HepG2 (cell line): ENCODE data around the gene DYNLL2. TPM values are rescaled to one million over a fixed set of nuclear protein-coding genes. Genes with fewer than 3 reads are reported as not detected.

ENCODE experiments used
- ATAC-seq: fragments of 200-7000 bp; cut with Tn5 transposase; 3 replicates; pipeline ENCODE4 v1.9.1; 2020; ENCODE audit warnings: mild to moderate bottlenecking, moderate library complexity
- BruUV-seq: library from RNA; stranded (reverse); fragments of 400-500 nt; replicated peaks from 2 replicates; lab custom pipeline; 2021; lab: Mats Ljungman, UMichigan
- CTCF ChIA-PET: fragments of 300-600 bp; formaldehyde crosslinking; extraction: SDS; loops from one replicate; lab custom pipeline; 2021; ENCODE audit warnings: low total read pairs, inconsistent platforms, low intra/inter-chr PET ratio; lab: Yijun Ruan, JAX
- POLR2A ChIA-PET: fragments of 350-600 bp; sonication (Branson Sonifier 250); formaldehyde crosslinking; loops from one replicate; lab custom pipeline; 2020; ENCODE audit warnings: antibody characterized with exemption, inconsistent platforms; lab: Yijun Ruan, JAX
- DNase-seq: peaks from one replicate; pipeline ENCODE4 v3.0.0-alpha.2; 2015; ENCODE audit warnings: low spot score
- FAIRE-seq: peaks from 3 replicates; lab custom pipeline; 2011; peaks lifted over from hg19 to GRCh38; lab: Jason Lieb, UNC
- H2AFZ ChIP-seq: one replicate; pipeline ENCODE4 v1.6.1; 2011; ENCODE audit warnings: low read length, inconsistent platforms
- H3K27ac ChIP-seq: fragments of 300-600 bp; 3 replicates; pipeline ENCODE4 v1.8.0; 2011; ENCODE audit warnings: mixed run types, mild to moderate bottlenecking, mixed read lengths, low read length, inconsistent platforms; ENCODE audit not compliant: insufficient read depth; ENCODE audit errors: extremely low read length
- H3K27me3 ChIP-seq, 2 experiments: fragments of 200-600 bp in 1 of 2; 2 replicates in 1 of 2; 3 replicates in 1 of 2; pipeline versions ENCODE4 v1.6.0 to v1.8.0; 2011; ENCODE audit warnings: low read length in 2 of 2, mild to moderate bottlenecking in 2 of 2, moderate library complexity in 2 of 2, inconsistent platforms in 1 of 2; ENCODE audit not compliant: insufficient read depth in 2 of 2, control insufficient read depth in 1 of 2
- H3K36me3 ChIP-seq, 2 experiments: fragments of 200-600 bp in 1 of 2; replicated peaks in 1 of 2; 2 replicates in 1 of 2; 3 replicates in 1 of 2; pipeline versions ENCODE4 v1.5.1 to v1.8.0; 2011; ENCODE audit warnings: low read length in 2 of 2, inconsistent platforms in 1 of 2; ENCODE audit not compliant: insufficient read depth in 2 of 2, control insufficient read depth in 1 of 2
- H3K4me1 ChIP-seq: 2 replicates; pipeline ENCODE4 v1.5.1; 2012; ENCODE audit warnings: low read length, inconsistent platforms; ENCODE audit not compliant: insufficient read depth
- H3K4me2 ChIP-seq: 2 replicates; pipeline ENCODE4 v1.6.0; 2011; ENCODE audit warnings: low read depth, low read length, inconsistent platforms
- H3K4me3 ChIP-seq, 3 experiments: fragments of 200-600 bp in 1 of 3; sonication (generic), shearing (Covaris generic) in 1 of 3; replicated peaks in 1 of 3; 2 replicates each; pipeline ENCODE4 v1.5.1; 2011 to 2016; ENCODE audit warnings: low read length in 3 of 3, inconsistent platforms in 2 of 3, low read depth in 2 of 3, mild to moderate bottlenecking in 2 of 3, control low read depth in 1 of 3, mixed read lengths in 1 of 3; ENCODE audit not compliant: insufficient read depth in 1 of 3
- H3K79me2 ChIP-seq: one replicate; pipeline ENCODE4 v1.6.1; 2011; ENCODE audit warnings: low read length, inconsistent platforms; ENCODE audit not compliant: insufficient read depth
- H3K9ac ChIP-seq: 2 replicates; pipeline ENCODE4 v1.6.0; 2011; ENCODE audit warnings: mild to moderate bottlenecking, low read depth, low read length, inconsistent platforms; ENCODE audit not compliant: insufficient read depth
- H3K9me3 ChIP-seq: 2 replicates; pipeline ENCODE4 v1.5.1; 2012; ENCODE audit warnings: mild to moderate bottlenecking, low read length
- H4K20me1 ChIP-seq: 2 replicates; pipeline ENCODE4 v1.6.0; 2011; ENCODE audit warnings: inconsistent platforms, mild to moderate bottlenecking, low read length, moderate library complexity; ENCODE audit not compliant: insufficient read depth
- HMGA1 ChIP-seq: sonication (generic); formaldehyde crosslinking; conservative IDR thresholded peaks from 2 replicates; pipeline ENCODE4 v1.4.0; 2020; ENCODE audit warnings: missing genetic modification reagents
- HNF4G ChIP-seq, 2 experiments: sonication (generic) in 1 of 2; formaldehyde crosslinking in 1 of 2; IDR thresholded peaks; 2 replicates each; pipeline versions ENCODE4 v1.4.0 to v1.6.1; 2011 to 2020; ENCODE audit warnings: borderline replicate concordance in 2 of 2, low read depth in 2 of 2, mild to moderate bottlenecking in 2 of 2, low read length in 1 of 2, missing genetic modification reagents in 1 of 2, moderate library complexity in 1 of 2
- NR2C2 ChIP-seq: sonication (generic); formaldehyde crosslinking; IDR thresholded peaks from 2 replicates; pipeline ENCODE4 v1.4.0; 2020; ENCODE audit warnings: missing genetic modification reagents, mild to moderate bottlenecking, moderate library complexity, borderline replicate concordance
- RFX3 ChIP-seq: IDR thresholded peaks from 2 replicates; pipeline ENCODE4 v1.6.1; 2016; ENCODE audit warnings: missing biosample characterization, missing genetic modification reagents
- SIX4 ChIP-seq: sonication (generic); formaldehyde crosslinking; IDR thresholded peaks from 2 replicates; pipeline ENCODE4 v1.4.0; 2020; ENCODE audit warnings: missing genetic modification reagents
- YEATS2 ChIP-seq: sonication (generic); formaldehyde crosslinking; IDR thresholded peaks from 2 replicates; pipeline ENCODE4 v1.4.0; 2020; ENCODE audit warnings: missing genetic modification reagents, borderline replicate concordance
- ZNF33B ChIP-seq: sonication (generic); formaldehyde crosslinking; IDR thresholded peaks from 2 replicates; pipeline ENCODE4 v1.5.1; 2020; ENCODE audit warnings: mild to moderate bottlenecking, missing genetic modification reagents
- ZNF382 ChIP-seq: sonication (generic); formaldehyde crosslinking; IDR thresholded peaks from 2 replicates; pipeline ENCODE4 v1.5.0; 2020; ENCODE audit warnings: missing genetic modification reagents, mild to moderate bottlenecking, borderline replicate concordance
- ZNF598 ChIP-seq: sonication (generic); formaldehyde crosslinking; IDR thresholded peaks from 2 replicates; pipeline ENCODE4 v1.5.1; 2020; ENCODE audit warnings: mild to moderate bottlenecking, missing genetic modification reagents, borderline replicate concordance
- ZNF713 ChIP-seq: sonication (generic); formaldehyde crosslinking; IDR thresholded peaks from 2 replicates; pipeline ENCODE4 v1.4.0; 2020; ENCODE audit warnings: mild to moderate bottlenecking, missing genetic modification reagents
- WGBS: methylation state at CpG from one replicate; pipeline ENCODE4 v1.1.6; 2017; ENCODE audit warnings: low lambda C conversion rate; 5-methylcytosine and 5-hydroxymethylcytosine counted together
- in situ Hi-C: cut with HindIII; loops from 2 replicates; pipeline ENCODE4 v1.10.0; 2017; ENCODE audit warnings: low pct_unique_long_range_greater_than_20kb; ENCODE audit not compliant: extremely low pct_ligation_motif_present
- intact Hi-C: fragments of 100-400 bp; cut with micrococcal nuclease; formaldehyde crosslinking; loops from one replicate; pipeline ENCODE4 v1.10.0; 2022; ENCODE audit not compliant: unreplicated experiment
- polyA plus RNA-seq, 8 experiments: library from polyadenylated mRNA; depleted of rRNA in 3 of 8; stranded (reverse) in 7 of 8; unstranded in 1 of 8; fragments of >200 nt; fragmentation: Illumina TruSeq in 4 of 8; extraction: Trizol in 4 of 8; gene quantifications; 2 replicates each; pipeline versions ENCODE4 v1.2.1 to v1.2.3, GENCODE V29; 2011 to 2016; ENCODE audit warnings: low read depth in 4 of 8, missing spikeins in 1 of 8, mixed read lengths in 1 of 8; ENCODE audit not compliant: insufficient read depth in 1 of 8
- total RNA-seq, 5 experiments: library from RNA; depleted of rRNA; stranded (reverse); fragments of >200 nt; fragmentation: Illumina TruSeq; extraction: Trizol; gene quantifications; 2 replicates each; pipeline ENCODE4 v1.2.3, GENCODE V29; 2016; ENCODE audit warnings: low read depth in 1 of 5
- TF ChIP-seq, protein P1 (sequence below): sonication (generic); formaldehyde crosslinking; IDR thresholded peaks from one replicate; pipeline ENCODE4 v1.5.1; 2020; ENCODE audit warnings: mild to moderate bottlenecking, missing genetic modification reagents; ENCODE audit errors: not compliant biosample characterization
- TF ChIP-seq, protein P2 (sequence below): sonication (generic); formaldehyde crosslinking; IDR thresholded peaks from 2 replicates; pipeline ENCODE4 v1.5.1; 2020; ENCODE audit warnings: missing genetic modification reagents, mild to moderate bottlenecking, borderline replicate concordance

The DYNLL2 gene
- total and polyA plus RNA-seq, 2 of the 13 experiments (the other 11 are each of a cell fraction or from before 2014, with no cell fraction given): 9.5 to 29.0 TPM

DNA sequence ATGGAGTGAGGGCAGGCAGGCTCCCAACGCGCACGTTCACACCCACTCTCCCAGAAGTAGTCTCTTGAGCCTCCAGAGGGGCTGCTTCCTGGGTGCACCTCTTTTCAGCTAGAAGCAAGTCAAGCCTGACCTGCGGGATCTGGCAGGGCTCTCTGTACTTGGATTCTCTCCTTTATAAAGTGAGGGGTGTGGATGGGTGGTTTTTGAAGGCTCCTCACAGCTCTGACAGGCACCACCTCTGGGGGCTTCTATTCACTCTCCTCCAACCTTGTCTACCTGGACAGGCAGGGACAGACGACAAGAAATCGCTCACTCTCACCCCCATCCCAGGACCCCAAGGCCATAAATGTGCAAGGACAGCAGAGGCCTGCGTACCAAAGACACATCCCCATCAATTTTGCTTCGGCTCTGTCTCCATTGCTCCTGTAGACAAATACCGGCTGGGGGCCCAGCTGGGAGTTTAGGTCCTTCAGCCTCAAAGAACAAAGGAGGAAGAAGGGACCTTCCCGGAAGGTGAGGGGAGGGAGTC, 814 bp upstream of the DYNLL2 start:
- Histone ChIP-seq H3K4me3 (peak overlapping the region; percentile 60 to 71 (median 61)), H3K4me2 (peak overlapping the region; percentile 99), H3K27me3 (peaks cover 0 to 19% of the 10 kb centered on the region in 2 experiments; a peak in 3 of 5 replicates), H3K27ac (no peak overlapping the region), H4K20me1 (peaks cover 32% of the 10 kb centered on the region), H3K9me3 (no peaks in the 10 kb centered on the region), H3K36me3 (peaks cover 9 to 25% of the 10 kb centered on the region in 2 experiments), H3K4me1 (peaks cover 44% of the 10 kb centered on the region), H3K79me2 (peaks cover 40% of the 10 kb centered on the region), H2AFZ (peak overlapping the region; percentile 79), H3K9ac (peak overlapping the region; percentile 67)
- in situ Hi-C loops (no loop called here), intact Hi-C loops (no loop called here)
- ChIA-PET CTCF (no interaction called here), POLR2A (interaction anchor here (0.6 to 2.8 kb wide), 33 partner anchors 13 to 1169 kb away, joined by 3 to 56 read pairs (median 4); partner anchors contain the start of genes MKS1, MRPS23, SRSF1 and TRIM25)
- no peak for DNase-seq
- ATAC-seq: peak; percentile 4; the same call in 2 of the 3 replicates
- FAIRE-seq: no peak
- WGBS: 37% methylated on average over 9 of the region's 10 CpGs
- BruUV-seq: no TSS peak
- TF ChIP-seq ZNF382 (CRISPR knock-in tag): no peak
- TF ChIP-seq RFX3 (CRISPR knock-in tag): no peak
- TF ChIP-seq ZNF33B (CRISPR knock-in tag): no peak
- TF ChIP-seq SIX4 (CRISPR knock-in tag): no peak
- TF ChIP-seq, protein P1, sequence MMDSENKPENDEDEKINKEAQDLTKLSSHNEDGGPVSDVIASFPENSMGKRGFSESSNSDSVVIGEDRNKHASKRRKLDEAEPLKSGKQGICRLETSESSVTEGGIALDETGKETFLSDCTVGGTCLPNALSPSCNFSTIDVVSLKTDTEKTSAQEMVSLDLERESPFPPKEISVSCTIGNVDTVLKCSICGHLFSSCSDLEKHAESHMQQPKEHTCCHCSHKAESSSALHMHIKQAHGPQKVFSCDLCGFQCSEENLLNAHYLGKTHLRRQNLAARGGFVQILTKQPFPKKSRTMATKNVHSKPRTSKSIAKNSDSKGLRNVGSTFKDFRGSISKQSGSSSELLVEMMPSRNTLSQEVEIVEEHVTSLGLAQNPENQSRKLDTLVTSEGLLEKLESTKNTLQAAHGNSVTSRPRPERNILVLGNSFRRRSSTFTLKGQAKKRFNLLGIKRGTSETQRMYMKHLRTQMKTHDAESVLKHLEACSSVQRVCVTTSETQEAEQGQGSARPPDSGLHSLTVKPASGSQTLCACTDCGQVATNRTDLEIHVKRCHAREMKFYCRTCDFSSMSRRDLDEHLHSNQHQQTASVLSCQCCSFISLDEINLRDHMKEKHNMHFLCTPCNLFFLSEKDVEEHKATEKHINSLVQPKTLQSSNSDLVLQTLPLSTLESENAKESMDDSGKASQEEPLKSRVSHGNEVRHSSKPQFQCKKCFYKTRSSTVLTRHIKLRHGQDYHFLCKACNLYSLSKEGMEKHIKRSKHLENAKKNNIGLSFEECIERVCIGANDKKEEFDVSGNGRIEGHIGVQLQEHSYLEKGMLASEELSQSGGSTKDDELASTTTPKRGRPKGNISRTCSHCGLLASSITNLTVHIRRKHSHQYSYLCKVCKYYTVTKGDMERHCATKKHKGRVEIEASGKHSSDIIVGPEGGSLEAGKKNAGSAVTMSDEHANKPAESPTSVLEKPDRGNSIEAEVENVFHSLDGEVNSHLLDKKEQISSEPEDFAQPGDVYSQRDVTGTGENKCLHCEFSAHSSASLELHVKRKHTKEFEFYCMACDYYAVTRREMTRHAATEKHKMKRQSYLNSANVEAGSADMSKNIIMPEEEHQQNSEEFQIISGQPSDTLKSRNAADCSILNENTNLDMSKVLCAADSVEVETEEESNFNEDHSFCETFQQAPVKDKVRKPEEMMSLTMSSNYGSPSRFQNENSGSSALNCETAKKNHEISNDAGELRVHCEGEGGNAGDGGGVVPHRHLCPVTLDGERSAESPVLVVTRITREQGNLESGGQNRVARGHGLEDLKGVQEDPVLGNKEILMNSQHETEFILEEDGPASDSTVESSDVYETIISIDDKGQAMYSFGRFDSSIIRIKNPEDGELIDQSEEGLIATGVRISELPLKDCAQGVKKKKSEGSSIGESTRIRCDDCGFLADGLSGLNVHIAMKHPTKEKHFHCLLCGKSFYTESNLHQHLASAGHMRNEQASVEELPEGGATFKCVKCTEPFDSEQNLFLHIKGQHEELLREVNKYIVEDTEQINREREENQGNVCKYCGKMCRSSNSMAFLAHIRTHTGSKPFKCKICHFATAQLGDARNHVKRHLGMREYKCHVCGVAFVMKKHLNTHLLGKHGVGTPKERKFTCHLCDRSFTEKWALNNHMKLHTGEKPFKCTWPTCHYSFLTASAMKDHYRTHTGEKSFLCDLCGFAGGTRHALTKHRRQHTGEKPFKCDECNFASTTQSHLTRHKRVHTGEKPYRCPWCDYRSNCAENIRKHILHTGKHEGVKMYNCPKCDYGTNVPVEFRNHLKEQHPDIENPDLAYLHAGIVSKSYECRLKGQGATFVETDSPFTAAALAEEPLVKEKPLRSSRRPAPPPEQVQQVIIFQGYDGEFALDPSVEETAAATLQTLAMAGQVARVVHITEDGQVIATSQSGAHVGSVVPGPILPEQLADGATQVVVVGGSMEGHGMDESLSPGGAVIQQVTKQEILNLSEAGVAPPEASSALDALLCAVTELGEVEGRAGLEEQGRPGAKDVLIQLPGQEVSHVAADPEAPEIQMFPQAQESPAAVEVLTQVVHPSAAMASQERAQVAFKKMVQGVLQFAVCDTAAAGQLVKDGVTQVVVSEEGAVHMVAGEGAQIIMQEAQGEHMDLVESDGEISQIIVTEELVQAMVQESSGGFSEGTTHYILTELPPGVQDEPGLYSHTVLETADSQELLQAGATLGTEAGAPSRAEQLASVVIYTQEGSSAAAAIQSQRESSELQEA (CRISPR knock-in tag): no peak
- TF ChIP-seq ZNF713 (CRISPR knock-in tag): no peak
- no peak for TF ChIP-seq NR2C2 (CRISPR knock-in tag)
- no peak for TF ChIP-seq HMGA1 (CRISPR knock-in tag)
- no peak for TF ChIP-seq HNF4G (IDR thresholded peaks at IDR 0.05; ENCODE audit: borderline replicate concordance, low read depth, low read length)
- TF ChIP-seq HNF4G (CRISPR knock-in tag; IDR thresholded peaks at IDR 0.05; ENCODE audit: borderline replicate concordance, low read depth): no peak
- peak; percentile 26; the same call in 1 of the 2 replicates for TF ChIP-seq ZNF598 (CRISPR knock-in tag)
- TF ChIP-seq, protein P2, sequence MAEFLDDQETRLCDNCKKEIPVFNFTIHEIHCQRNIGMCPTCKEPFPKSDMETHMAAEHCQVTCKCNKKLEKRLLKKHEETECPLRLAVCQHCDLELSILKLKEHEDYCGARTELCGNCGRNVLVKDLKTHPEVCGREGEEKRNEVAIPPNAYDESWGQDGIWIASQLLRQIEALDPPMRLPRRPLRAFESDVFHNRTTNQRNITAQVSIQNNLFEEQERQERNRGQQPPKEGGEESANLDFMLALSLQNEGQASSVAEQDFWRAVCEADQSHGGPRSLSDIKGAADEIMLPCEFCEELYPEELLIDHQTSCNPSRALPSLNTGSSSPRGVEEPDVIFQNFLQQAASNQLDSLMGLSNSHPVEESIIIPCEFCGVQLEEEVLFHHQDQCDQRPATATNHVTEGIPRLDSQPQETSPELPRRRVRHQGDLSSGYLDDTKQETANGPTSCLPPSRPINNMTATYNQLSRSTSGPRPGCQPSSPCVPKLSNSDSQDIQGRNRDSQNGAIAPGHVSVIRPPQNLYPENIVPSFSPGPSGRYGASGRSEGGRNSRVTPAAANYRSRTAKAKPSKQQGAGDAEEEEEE (CRISPR knock-in tag): no peak
- TF ChIP-seq YEATS2 (CRISPR knock-in tag): no peak
